GM10248 (cell line): ENCODE measurements around the gene SUFU.
"Not testable (repeated sequence)": the region's sequence is repeated elsewhere in the genome, so short reads cannot be mapped to it uniquely, and the experiment has no call there.

Source experiments
- CTCF ChIA-PET: fragments of 300-600 bp; sonication (Branson Sonifier 250); formaldehyde crosslinking; extraction: SDS; loops from one replicate; lab custom pipeline; 2021; ENCODE audit warnings: antibody characterized with exemption; lab: Yijun Ruan, JAX
- POLR2A ChIA-PET: fragments of 350-650 bp; sonication (Branson Sonifier 250); formaldehyde crosslinking; extraction: SDS; loops from one replicate; lab custom pipeline; 2020; ENCODE audit warnings: antibody characterized with exemption; lab: Yijun Ruan, JAX
- DNase-seq: peaks from one replicate; pipeline ENCODE4 v3.0.0; 2012; ENCODE audit errors: extremely low spot score
- CTCF ChIP-seq: IDR thresholded peaks from 2 replicates; pipeline ENCODE4 v1.5.1; 2012; ENCODE audit warnings: mild to moderate bottlenecking, low read depth; ENCODE audit errors: extremely low read depth, missing control alignments, control extremely low read depth

The SUFU gene

GRCh38 chr10:102661658-102662028, 157.9 kb downstream of the SUFU start:
- TF ChIP-seq CTCF = no peak
- CTCF ChIA-PET = interaction anchor here (0.9 to 7.3 kb wide), 9 partner anchors 8 to 65 kb away, joined by 3 to 84 read pairs (median 4); partner anchors contain the start of gene TRIM8
- DNase-seq = peak; percentile 54

GRCh38 chr10:102665904-102666509, 162.2 kb downstream of the SUFU start:
- no peak for DNase-seq
- ChIA-PET CTCF (interaction anchor here (0.8 to 7.3 kb wide), 5 partner anchors 10 to 88 kb away, joined by 3 to 84 read pairs (median 3); no protein-coding TSS in a partner anchor), POLR2A (no interaction called here)
- TF ChIP-seq CTCF = no peak

More at GRCh38 chr10:102661658-102662028, 157.9 kb downstream of the SUFU start:
- POLR2A ChIA-PET = interaction anchor here (0.9 to 1.6 kb wide), 4 partner anchors 9 to 40 kb away, joined by 3 to 14 read pairs (median 9); partner anchors contain the start of gene TRIM8

GRCh38 chr10:102667411-102667810, 163.6 kb downstream of the SUFU start:
- POLR2A ChIA-PET, DNase-seq, CTCF ChIA-PET: not testable (repeated sequence)

GRCh38 chr10:102668326-102669107, 164.7 kb downstream of the SUFU start:
- ChIA-PET POLR2A (no interaction called here), CTCF (interaction anchor here (1.3 to 3.1 kb wide), 6 partner anchors 7 to 436 kb away, joined by 3 to 25 read pairs (median 8); no protein-coding TSS in a partner anchor)
- no peak for TF ChIP-seq CTCF
- no peak for DNase-seq

- DNase-seq = no peak
- CTCF ChIA-PET = interaction anchor here (0.9 to 3.1 kb wide), 15 partner anchors 8 to 509 kb away, joined by 3 to 25 read pairs (median 5); partner anchors contain the start of genes ARL3 and SFXN2
- TF ChIP-seq CTCF = peak; percentile 32
- POLR2A ChIA-PET = interaction anchor here (2.3 kb wide), 1 partner anchor 8 kb away, joined by 14 read pairs; no protein-coding TSS in a partner anchor
Measured at GRCh38 chr10:102669206-102670064, 165.7 kb downstream of the SUFU start.

- ChIA-PET CTCF (interaction anchor here (0.9 to 3.1 kb wide), 15 partner anchors 8 to 510 kb away, joined by 3 to 25 read pairs (median 5); partner anchors contain the start of genes ARL3 and SFXN2), POLR2A (interaction anchor here (2.3 kb wide), 1 partner anchor 9 kb away, joined by 14 read pairs; no protein-coding TSS in a partner anchor)
- no peak for TF ChIP-seq CTCF
- DNase-seq = no peak
Measured at GRCh38 chr10:102670065-102670670, 166.4 kb downstream of the SUFU start.
